Endothelial cell of umbilical vein (primary cell): ENCODE data around the gene MYO9A. TPM values are rescaled to one million over a fixed set of nuclear protein-coding genes. Genes with fewer than 3 reads are reported as not detected.

Experiments
- BruUV-seq: library from RNA; stranded (reverse); fragments of 400-500 nt; replicated peaks from 2 replicates; lab custom pipeline; 2021; lab: Mats Ljungman, UMichigan
- CTCF ChIA-PET: fragments of 300-600, 350-600 bp; sonication (Branson Sonifier 250); formaldehyde crosslinking; loops from one replicate; lab custom pipeline; 2021; ENCODE audit warnings: antibody characterized with exemption, inconsistent platforms; lab: Charles Lee
- POLR2A ChIA-PET: fragments of 300-600, 350-600 bp; sonication (Branson Sonifier 250); formaldehyde crosslinking; loops from one replicate; lab custom pipeline; 2021; ENCODE audit warnings: antibody characterized with exemption, inconsistent platforms; lab: Charles Lee
- DNase-seq: peaks from one replicate; pipeline ENCODE4 v3.0.0-alpha.2; 2011; ENCODE audit warnings: low read depth, low spot score
- FAIRE-seq: peaks from 2 replicates; lab custom pipeline; 2011; peaks lifted over from hg19 to GRCh38; lab: Jason Lieb, UNC
- H2AFZ ChIP-seq: 2 replicates; pipeline ENCODE4 v1.6.0; 2012; ENCODE audit warnings: low read depth, low read length, control low read depth, inconsistent platforms
- H3K27ac ChIP-seq: 2 replicates; pipeline ENCODE4 v1.5.1; 2011; ENCODE audit warnings: low read depth, mild to moderate bottlenecking, control low read depth, low read length, moderate library complexity; ENCODE audit not compliant: insufficient read depth
- H3K27me3 ChIP-seq, 2 experiments: 2 replicates each; pipeline versions ENCODE4 v1.6.0 to v1.6.1; 2011; ENCODE audit warnings: low read length in 2 of 2, mixed read lengths in 1 of 2; ENCODE audit not compliant: control insufficient read depth in 2 of 2, insufficient read depth in 2 of 2
- H3K36me3 ChIP-seq, 2 experiments: 2 replicates in 1 of 2; 3 replicates in 1 of 2; pipeline ENCODE4 v1.5.1; 2011; ENCODE audit warnings: low read length in 2 of 2, mild to moderate bottlenecking in 1 of 2, moderate library complexity in 1 of 2; ENCODE audit not compliant: control insufficient read depth in 2 of 2, insufficient read depth in 2 of 2; ENCODE audit errors: extremely low read depth in 1 of 2
- H3K4me1 ChIP-seq: 3 replicates; pipeline ENCODE4 v1.5.1; 2011; ENCODE audit warnings: mild to moderate bottlenecking, low read length; ENCODE audit not compliant: control insufficient read depth, insufficient read depth; ENCODE audit errors: extremely low read depth
- H3K4me2 ChIP-seq: 2 replicates; pipeline ENCODE4 v1.6.1; 2011; ENCODE audit warnings: low read length, control low read depth, mixed read lengths; ENCODE audit not compliant: insufficient read depth
- H3K4me3 ChIP-seq, 3 experiments: fragments of 200-600 bp in 1 of 3; sonication (generic), shearing (Covaris generic) in 1 of 3; replicated peaks in 1 of 3; 2 replicates each; pipeline ENCODE4 v1.5.1; 2011 to 2016; ENCODE audit warnings: control low read depth in 3 of 3, low read length in 3 of 3, mild to moderate bottlenecking in 2 of 3, inconsistent platforms in 1 of 3, low read depth in 1 of 3, moderate library complexity in 1 of 3; ENCODE audit not compliant: insufficient read depth in 1 of 3
- H3K79me2 ChIP-seq: 2 replicates; pipeline ENCODE4 v1.6.0; 2012; ENCODE audit warnings: low read length, inconsistent platforms; ENCODE audit not compliant: control insufficient read depth, insufficient read depth
- H3K9ac ChIP-seq: replicated peaks from 2 replicates; pipeline ENCODE3; 2011; ENCODE audit warnings: low read length, control low read depth; ENCODE audit not compliant: insufficient read depth; ENCODE audit errors: extremely low read depth
- H3K9me1 ChIP-seq: replicated peaks from 3 replicates; pipeline ENCODE4 v1.6.0; 2011; ENCODE audit warnings: mild to moderate bottlenecking, low read length; ENCODE audit not compliant: control insufficient read depth, insufficient read depth; ENCODE audit errors: extremely low read depth
- H3K9me3 ChIP-seq: replicated peaks from 2 replicates; pipeline ENCODE4 v1.5.1; 2012; ENCODE audit warnings: low read length, inconsistent platforms; ENCODE audit not compliant: control insufficient read depth, insufficient read depth
- H4K20me1 ChIP-seq: replicated peaks from 2 replicates; pipeline ENCODE3; 2011; ENCODE audit warnings: mild to moderate bottlenecking, low read length; ENCODE audit not compliant: control insufficient read depth, insufficient read depth; ENCODE audit errors: extremely low read depth
- CTCF ChIP-seq, 2 donors: IDR thresholded peaks; 1 replicate in 1 of 2; 2 replicates in 1 of 2; pipeline ENCODE4 v1.5.1; 2011; ENCODE audit warnings: low read length in 2 of 2, mild to moderate bottlenecking in 2 of 2, moderate library complexity in 2 of 2, control low read depth in 1 of 2, inconsistent platforms in 1 of 2, low read depth in 1 of 2; ENCODE audit not compliant: insufficient read depth in 1 of 2; ENCODE audit errors: extremely low read depth in 1 of 2
- EZH2 ChIP-seq: IDR thresholded peaks from 2 replicates; pipeline ENCODE4 v1.6.1; 2012; ENCODE audit warnings: borderline replicate concordance, low read depth, mild to moderate bottlenecking, moderate library complexity, low read length, inconsistent platforms; ENCODE audit not compliant: severe bottlenecking
- FOS ChIP-seq: IDR thresholded peaks from 2 replicates; pipeline ENCODE4 v1.6.1; 2011; ENCODE audit warnings: mild to moderate bottlenecking, low read length, moderate library complexity, borderline replicate concordance; ENCODE audit not compliant: insufficient read depth
- GATA2 ChIP-seq: IDR thresholded peaks from 2 replicates; pipeline ENCODE4 v1.7.0; 2011; ENCODE audit warnings: low read depth, mild to moderate bottlenecking, moderate library complexity, mixed read lengths, low read length; ENCODE audit not compliant: insufficient read length, insufficient read depth
- JUN ChIP-seq: IDR thresholded peaks from 2 replicates; pipeline ENCODE4 v1.6.1; 2011; ENCODE audit warnings: borderline replicate concordance, low read depth; ENCODE audit not compliant: insufficient read length, insufficient read depth
- MAX ChIP-seq: IDR thresholded peaks from 2 replicates; pipeline ENCODE4 v1.6.1; 2011; ENCODE audit not compliant: insufficient read depth, insufficient read length
- MYC ChIP-seq: IDR thresholded peaks from one replicate; pipeline ENCODE4 v1.6.1; 2011; ENCODE audit warnings: mild to moderate bottlenecking, low read depth, low read length
- POLR2A ChIP-seq: IDR thresholded peaks from 2 replicates; pipeline ENCODE4 v1.6.1; 2012; ENCODE audit warnings: low read depth, mild to moderate bottlenecking, control low read depth, low read length
- POLR2AphosphoS5 ChIP-seq: IDR thresholded peaks from 2 replicates; pipeline ENCODE4 v1.6.1; 2012; ENCODE audit warnings: low read depth, mild to moderate bottlenecking, control low read depth, low read length, moderate library complexity; ENCODE audit not compliant: insufficient read depth
- dilution Hi-C: fragments of 300-500 bp; cut with MboI; formaldehyde crosslinking; loops from one replicate; pipeline ENCODE4 v1.15.0; 2019; ENCODE audit warnings: low sequenced_read_pairs; ENCODE audit not compliant: extremely low pct_ligation_motif_present
- intact Hi-C: fragments of 100-400 bp; cut with micrococcal nuclease; formaldehyde crosslinking; loops from one replicate; pipeline ENCODE4 v1.10.0; 2022
- polyA plus RNA-seq, 4 experiments: library from polyadenylated mRNA; depleted of rRNA in 3 of 4; stranded (reverse) in 3 of 4; unstranded in 1 of 4; fragments of >200 nt; gene quantifications; 2 replicates each; pipeline versions ENCODE4 v1.2.1 to v1.2.3, GENCODE V29; 2011 to 2012; ENCODE audit warnings: missing spikeins in 1 of 4
- total RNA-seq: library from RNA; stranded (reverse); gene quantifications from 2 replicates; pipeline ENCODE4 v1.2.3, GENCODE V29; 2021

MYO9A gene
- total and polyA plus RNA-seq, 2 donors (not counting 3 experiments of a cell fraction or from before 2014, with no cell fraction given): 6.4 to 30.3 TPM

- intact Hi-C loops (no loop called here), dilution Hi-C loops (no loop called here)
- H3K4me2 ChIP-seq: no peak overlapping the region
- no peaks in the 10 kb centered on the region for H3K27me3 ChIP-seq
- no peaks in the 10 kb centered on the region for H3K36me3 ChIP-seq
- H2AFZ ChIP-seq: no peak overlapping the region
- CTCF ChIA-PET: interaction anchor here (0.7 to 1.3 kb wide), 3 partner anchors 10 to 65 kb away, joined by 3 to 4 read pairs (median 4); no protein-coding TSS in a partner anchor
- H3K9ac ChIP-seq: no peak overlapping the region
- no peaks in the 10 kb centered on the region for H3K4me1 ChIP-seq
- no peak overlapping the region for H3K4me3 ChIP-seq
- BruUV-seq: no TSS peak
- no peak for TF ChIP-seq POLR2AphosphoS5
- TF ChIP-seq FOS: no peak
- no peak for TF ChIP-seq EZH2
- TF ChIP-seq JUN: no peak
- TF ChIP-seq GATA2: no peak
- no peak for TF ChIP-seq MYC
- no peak for TF ChIP-seq POLR2A
- TF ChIP-seq MAX: no peak
- no peak for TF ChIP-seq CTCF (IDR thresholded peaks at IDR 0.05; ENCODE audit: extremely low read depth in 1 of 2, insufficient read depth in 1 of 2, low read depth in 1 of 2, low read length in 2 of 2)
- H3K9me3 ChIP-seq: no peaks in the 10 kb centered on the region
- no peaks in the 10 kb centered on the region for H3K9me1 ChIP-seq
- no peak for FAIRE-seq
- no peaks in the 10 kb centered on the region for H3K79me2 ChIP-seq
- no peak overlapping the region for H3K27ac ChIP-seq
- H4K20me1 ChIP-seq: no peaks in the 10 kb centered on the region
- POLR2A ChIA-PET: no interaction called here
- DNase-seq: no peak
Observed at GRCh38 chr15:71817351-71817750, 300.6 kb downstream of the MYO9A start.
